Glutamatergic neuron (in vitro differentiated cells): Measurements from ENCODE around the gene CD79A. TPM values are rescaled to one million over a fixed set of nuclear protein-coding genes. Genes with fewer than 3 reads are reported as not detected.
"Not testable (repeated sequence)": the region's sequence is repeated elsewhere in the genome, so short reads cannot be mapped to it uniquely, and the experiment has no call there.

Experiments
- DNase-seq: peaks from one replicate; pipeline ENCODE4 v3.0.0; 2022
- H3K27ac Mint-ChIP-seq: one replicate; pipeline ENCODE4 v1.8.0; 2020; ENCODE audit warnings: mild to moderate bottlenecking, mixed read lengths, inconsistent platforms; ENCODE audit not compliant: unreplicated experiment
- H3K27me3 Mint-ChIP-seq: one replicate; pipeline ENCODE4 v1.8.0; 2020; ENCODE audit warnings: mild to moderate bottlenecking, moderate library complexity, mixed read lengths, inconsistent platforms; ENCODE audit not compliant: unreplicated experiment
- H3K36me3 Mint-ChIP-seq: one replicate; pipeline ENCODE4 v1.8.0; 2020; ENCODE audit warnings: mild to moderate bottlenecking, mixed read lengths, inconsistent platforms; ENCODE audit not compliant: unreplicated experiment
- H3K4me1 Mint-ChIP-seq: one replicate; pipeline ENCODE4 v1.8.0; 2020; ENCODE audit warnings: mild to moderate bottlenecking, low read depth, mixed read lengths, inconsistent platforms; ENCODE audit not compliant: unreplicated experiment
- H3K4me3 Mint-ChIP-seq: one replicate; pipeline ENCODE4 v1.8.0; 2020; ENCODE audit warnings: mild to moderate bottlenecking, mixed read lengths, inconsistent platforms; ENCODE audit not compliant: unreplicated experiment
- H3K9me3 Mint-ChIP-seq: one replicate; pipeline ENCODE4 v1.8.0; 2020; ENCODE audit warnings: mild to moderate bottlenecking, moderate library complexity, mixed read lengths, inconsistent platforms; ENCODE audit not compliant: unreplicated experiment
- CTCF ChIP-seq: fragments of 200-600 bp; sonication (generic); IDR thresholded peaks from one replicate; pipeline ENCODE4 v1.5.0; 2021; ENCODE audit not compliant: partially characterized antibody, unreplicated experiment
- total RNA-seq: library from RNA; stranded (reverse); fragmentation: NEBNext Ultra II Directional; extraction: Animal tissue kit (Norgen Biotek cat#: 25700); gene quantifications from one replicate; pipeline ENCODE4 v1.2.1, GENCODE V29; 2021; ENCODE audit not compliant: unreplicated experiment

Gene CD79A
- total RNA-seq, 1 donor from 2014 or later: not detected

- Mint-ChIP-seq H3K4me3 (no peak overlapping the region), H3K27ac (no peak overlapping the region), H3K9me3 (peaks cover 1% of the 10 kb centered on the region), H3K27me3 (peaks cover 2% of the 10 kb centered on the region), H3K4me1 (peaks cover 9% of the 10 kb centered on the region), H3K36me3 (no peaks in the 10 kb centered on the region)
- no peak for TF ChIP-seq CTCF
- no peak for DNase-seq
These were observed 5.3 kb upstream of the CD79A start for GRCh38 chr19:41871573-41872383.

- no peaks in the 10 kb centered on the region for H3K36me3 Mint-ChIP-seq
- peaks cover 9% of the 10 kb centered on the region for H3K4me1 Mint-ChIP-seq
- H3K4me3 Mint-ChIP-seq: no peak overlapping the region
- TF ChIP-seq CTCF: no peak
- H3K9me3 Mint-ChIP-seq: peaks cover 1% of the 10 kb centered on the region
- H3K27me3 Mint-ChIP-seq: peaks cover 2% of the 10 kb centered on the region
- no peak overlapping the region for H3K27ac Mint-ChIP-seq
- DNase-seq: no peak
These were observed 4.7 kb upstream of the CD79A start for GRCh38 chr19:41872384-41872774.

- Mint-ChIP-seq H3K4me3 (no peak overlapping the region), H3K27ac (no peak overlapping the region), H3K4me1 (peaks cover 5% of the 10 kb centered on the region), H3K9me3 (peaks cover 1% of the 10 kb centered on the region), H3K27me3 (peaks cover 2% of the 10 kb centered on the region), H3K36me3 (no peaks in the 10 kb centered on the region)
- DNase-seq: peak; percentile 86
- TF ChIP-seq CTCF: peak; percentile 48
These were observed 4.1 kb upstream of the CD79A start for GRCh38 chr19:41872775-41873647.

GRCh38 chr19:41875973-41876372 lies 1.1 kb upstream of the CD79A start:
- H3K36me3 Mint-ChIP-seq, H3K27me3 Mint-ChIP-seq, H3K4me1 Mint-ChIP-seq, H3K4me3 Mint-ChIP-seq, DNase-seq, H3K9me3 Mint-ChIP-seq, H3K27ac Mint-ChIP-seq: not testable (repeated sequence)

- Mint-ChIP-seq H3K4me3 (no peak overlapping the region), H3K27me3 (peaks cover 7% of the 10 kb centered on the region), H3K9me3 (peaks cover 1% of the 10 kb centered on the region), H3K4me1 (peaks cover 2% of the 10 kb centered on the region), H3K27ac (no peak overlapping the region), H3K36me3 (no peaks in the 10 kb centered on the region)
- TF ChIP-seq CTCF: no peak
- DNase-seq: no peak
These were observed 1.1 kb downstream of the CD79A start for GRCh38 chr19:41877916-41878905.
